HG02798 (cell line): Measurements from ENCODE around the gene ACIN1.
"Not testable (repeated sequence)": the region's sequence is repeated elsewhere in the genome, so short reads cannot be mapped to it uniquely, and the experiment has no call there.

Source experiments
- ATAC-seq: cut with Tn5 transposase; IDR thresholded peaks from one replicate; pipeline ENCODE4 v1.9.1; 2021; ENCODE audit warnings: mild to moderate bottlenecking; ENCODE audit not compliant: unreplicated experiment, poor library complexity

The ACIN1 gene

GRCh38 chr14:23023022-23023794 is 71.7 kb downstream of the ACIN1 start:
- no peak for ATAC-seq

GRCh38 chr14:23021889-23022442 is 73.0 kb downstream of the ACIN1 start:
- ATAC-seq, result no peak

GRCh38 chr14:23021434-23021833 is 73.5 kb downstream of the ACIN1 start:
- ATAC-seq, result no peak

GRCh38 chr14:23020143-23021128 is 74.5 kb downstream of the ACIN1 start:
- ATAC-seq, result no peak

- ATAC-seq, result no peak
These were observed 76.8 kb downstream of the ACIN1 start for GRCh38 chr14:23018107-23018506.

GRCh38 chr14:23017091-23017490 is 77.8 kb downstream of the ACIN1 start:
- ATAC-seq, result no peak

- ATAC-seq, result no peak
These were observed 79.3 kb downstream of the ACIN1 start for GRCh38 chr14:23015618-23016017.

- ATAC-seq, result not testable (repeated sequence)
These were observed 81.2 kb downstream of the ACIN1 start for GRCh38 chr14:23013749-23014054.

GRCh38 chr14:23013054-23013748 is 81.7 kb downstream of the ACIN1 start:
- no peak for ATAC-seq

GRCh38 chr14:23009939-23010726 is 84.8 kb downstream of the ACIN1 start, which contains the start of gene C14orf93:
Gene C14orf93, minus strand, starts transcription at chr14:23010143. Its CDS starts 11,120 bp downstream, at chr14:22999023.
- peak; percentile 52 for ATAC-seq

GRCh38 chr14:23009483-23009938 is 85.4 kb downstream of the ACIN1 start:
- no peak for ATAC-seq

- no peak for ATAC-seq
These were observed 86.1 kb downstream of the ACIN1 start for GRCh38 chr14:23008831-23009230.
